HFFc6 (cell line): ENCODE results near the gene OGN. TPM values are rescaled to one million over a fixed set of nuclear protein-coding genes. Genes with fewer than 3 reads are reported as not detected.

Source experiments
- DNase-seq: peaks from one replicate; pipeline ENCODE4 v3.0.0-alpha.2; 2018
- H3K27ac Mint-ChIP-seq: 2 replicates; pipeline ENCODE4 v1.8.0; 2020; ENCODE audit warnings: mild to moderate bottlenecking, mixed read lengths
- H3K27me3 Mint-ChIP-seq: 2 replicates; pipeline ENCODE4 v1.8.0; 2021; ENCODE audit warnings: mild to moderate bottlenecking, moderate library complexity, mixed read lengths; ENCODE audit not compliant: insufficient read depth
- H3K36me3 Mint-ChIP-seq: 2 replicates; pipeline ENCODE4 v1.8.0; 2021; ENCODE audit warnings: low read depth, mixed read lengths
- H3K4me1 Mint-ChIP-seq: 2 replicates; pipeline ENCODE4 v1.8.0; 2020; ENCODE audit warnings: low read depth, mixed read lengths
- H3K4me3 Mint-ChIP-seq: 2 replicates; pipeline ENCODE4 v1.8.0; 2020; ENCODE audit warnings: mild to moderate bottlenecking, moderate library complexity, mixed read lengths
- H3K9me3 Mint-ChIP-seq: 2 replicates; pipeline ENCODE4 v1.8.0; 2020; ENCODE audit warnings: mild to moderate bottlenecking, mixed read lengths
- total RNA-seq, 6 experiments: library from RNA; stranded (reverse); fragmentation: NEBNext Ultra II Directional; extraction: Animal tissue kit (Norgen Biotek cat#: 25700); gene quantifications; 2 replicates in 1 of 6; 3 replicates in 5 of 6; pipeline ENCODE4 v1.2.3, GENCODE V29; 2021
- TF ChIP-seq, protein P1 (sequence below): fragments of 200-600 bp; sonication (generic); IDR thresholded peaks from 2 replicates; pipeline ENCODE4 v1.5.0; 2021; ENCODE audit warnings: antibody characterized with exemption, mild to moderate bottlenecking

OGN gene
- total RNA-seq, 6 experiments from 2014 or later, result 0.12 TPM; not detected in 5

DNA sequence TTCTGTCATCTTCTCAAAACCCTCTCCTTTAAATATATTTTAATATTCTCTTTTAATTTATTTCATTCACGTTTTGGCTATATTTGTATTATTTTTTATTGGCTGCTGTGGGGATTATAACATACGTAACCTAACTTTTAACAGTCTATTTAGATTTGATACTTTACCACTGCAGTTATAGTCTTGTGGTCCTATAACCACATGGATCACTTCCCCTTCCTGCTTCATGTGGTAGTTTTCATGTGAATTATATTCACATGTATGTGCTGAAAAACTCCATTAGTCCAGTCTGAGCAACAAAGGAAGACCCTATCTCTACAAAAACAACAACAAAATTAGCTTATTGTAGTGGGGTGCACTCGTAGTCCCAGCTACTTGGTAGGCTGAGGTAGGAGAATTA is 44.3 kb downstream of the OGN start:
- no peak overlapping the region for H3K4me3 Mint-ChIP-seq
- no peaks in the 10 kb centered on the region for H3K27me3 Mint-ChIP-seq
- H3K36me3 Mint-ChIP-seq, result peaks cover 22% of the 10 kb centered on the region
- H3K27ac Mint-ChIP-seq, result no peak overlapping the region
- no peaks in the 10 kb centered on the region for H3K4me1 Mint-ChIP-seq
- H3K9me3 Mint-ChIP-seq, result peaks cover 6% of the 10 kb centered on the region
- TF ChIP-seq, protein P1, sequence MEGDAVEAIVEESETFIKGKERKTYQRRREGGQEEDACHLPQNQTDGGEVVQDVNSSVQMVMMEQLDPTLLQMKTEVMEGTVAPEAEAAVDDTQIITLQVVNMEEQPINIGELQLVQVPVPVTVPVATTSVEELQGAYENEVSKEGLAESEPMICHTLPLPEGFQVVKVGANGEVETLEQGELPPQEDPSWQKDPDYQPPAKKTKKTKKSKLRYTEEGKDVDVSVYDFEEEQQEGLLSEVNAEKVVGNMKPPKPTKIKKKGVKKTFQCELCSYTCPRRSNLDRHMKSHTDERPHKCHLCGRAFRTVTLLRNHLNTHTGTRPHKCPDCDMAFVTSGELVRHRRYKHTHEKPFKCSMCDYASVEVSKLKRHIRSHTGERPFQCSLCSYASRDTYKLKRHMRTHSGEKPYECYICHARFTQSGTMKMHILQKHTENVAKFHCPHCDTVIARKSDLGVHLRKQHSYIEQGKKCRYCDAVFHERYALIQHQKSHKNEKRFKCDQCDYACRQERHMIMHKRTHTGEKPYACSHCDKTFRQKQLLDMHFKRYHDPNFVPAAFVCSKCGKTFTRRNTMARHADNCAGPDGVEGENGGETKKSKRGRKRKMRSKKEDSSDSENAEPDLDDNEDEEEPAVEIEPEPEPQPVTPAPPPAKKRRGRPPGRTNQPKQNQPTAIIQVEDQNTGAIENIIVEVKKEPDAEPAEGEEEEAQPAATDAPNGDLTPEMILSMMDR, result no peak
- DNase-seq, result no peak

DNA sequence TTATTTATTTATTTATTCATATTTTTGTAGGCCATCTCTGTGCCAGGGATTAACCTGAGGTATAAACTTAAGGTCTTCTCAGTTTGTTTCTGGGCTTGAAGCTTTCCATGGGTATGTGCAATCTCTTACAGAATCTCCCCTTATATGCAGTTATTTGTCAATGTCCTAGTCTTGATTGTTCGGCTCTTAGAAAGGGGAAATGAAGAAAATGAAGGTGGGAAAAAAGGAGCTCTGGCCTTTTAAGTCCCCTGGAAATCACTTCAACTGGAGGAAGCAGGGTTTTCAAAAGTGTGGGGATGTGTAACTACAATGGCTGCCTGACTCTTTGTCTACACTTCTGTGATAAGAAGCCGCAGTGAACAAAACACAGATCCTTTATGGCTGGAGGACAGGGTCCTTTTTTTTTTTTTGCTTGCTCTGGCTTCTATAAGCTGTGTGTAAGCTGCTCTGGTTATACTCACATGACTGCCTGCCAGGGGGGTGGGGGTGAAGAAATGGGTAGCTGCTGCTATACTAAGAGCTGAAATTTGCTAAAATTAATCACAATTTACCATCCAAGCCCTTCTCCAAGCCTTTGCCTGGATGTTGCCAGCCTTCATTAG is 44.9 kb downstream of the OGN start:
- Mint-ChIP-seq H3K36me3 (peaks cover 28% of the 10 kb centered on the region), H3K27ac (no peak overlapping the region), H3K27me3 (no peaks in the 10 kb centered on the region), H3K9me3 (peaks cover 11% of the 10 kb centered on the region), H3K4me1 (no peaks in the 10 kb centered on the region), H3K4me3 (no peak overlapping the region)
- TF ChIP-seq, protein P1, result no peak
- DNase-seq, result no peak

DNA sequence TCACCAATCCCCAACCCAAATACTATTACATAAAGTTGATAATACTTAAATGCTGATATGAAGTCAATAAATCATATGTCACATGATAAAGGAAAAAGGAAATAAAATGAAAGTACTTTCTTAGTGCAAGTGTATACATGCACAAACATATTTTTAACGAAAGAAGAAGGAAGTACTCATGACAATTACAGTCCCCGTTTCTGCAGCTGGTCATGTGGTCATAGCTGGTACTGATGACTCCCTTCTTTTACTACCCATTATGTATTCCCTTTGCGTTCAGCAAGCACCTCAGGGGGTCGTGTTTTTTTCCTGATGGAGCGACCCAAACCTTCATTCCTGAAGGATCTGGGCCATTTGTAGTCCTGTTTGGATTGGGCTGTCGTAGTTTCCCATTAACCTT is 51.3 kb downstream of the OGN start:
- TF ChIP-seq, protein P1, result no peak
- Mint-ChIP-seq H3K4me1 (peaks cover 14% of the 10 kb centered on the region), H3K9me3 (peaks cover 12% of the 10 kb centered on the region)

DNA sequence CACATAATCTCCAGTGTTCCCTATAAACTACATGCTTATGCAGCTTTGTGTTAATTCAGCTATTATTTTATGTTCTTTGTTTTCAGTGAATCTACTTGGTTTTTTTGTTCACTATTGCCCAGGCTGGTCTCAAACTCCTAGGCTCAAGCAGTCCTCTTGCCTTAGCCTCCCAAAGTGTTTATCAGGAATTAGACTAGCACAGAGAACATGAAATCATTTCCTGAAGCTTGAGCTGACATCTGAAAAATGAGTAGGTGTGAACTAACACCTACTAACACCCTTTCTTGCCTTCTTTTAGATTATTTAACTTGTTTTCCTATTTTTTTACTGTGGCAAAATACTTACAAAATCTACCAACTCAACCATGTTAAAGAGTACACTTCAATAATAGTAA is 53.6 kb downstream of the OGN start:
- TF ChIP-seq, protein P1, result no peak
- H3K27me3 Mint-ChIP-seq, result no peaks in the 10 kb centered on the region
- peaks cover 14% of the 10 kb centered on the region for H3K4me1 Mint-ChIP-seq
- H3K4me3 Mint-ChIP-seq, result no peak overlapping the region
- peaks cover 6% of the 10 kb centered on the region for H3K9me3 Mint-ChIP-seq
- no peak for DNase-seq
- H3K27ac Mint-ChIP-seq, result peak overlapping the region; percentile 62
- H3K36me3 Mint-ChIP-seq, result peaks cover 26% of the 10 kb centered on the region

More for the DNA sequence above, 51.3 kb downstream of the OGN start:
- Mint-ChIP-seq H3K27ac (no peak overlapping the region), H3K4me3 (no peak overlapping the region), H3K27me3 (no peaks in the 10 kb centered on the region), H3K36me3 (peaks cover 39% of the 10 kb centered on the region)
- no peak for DNase-seq

DNA sequence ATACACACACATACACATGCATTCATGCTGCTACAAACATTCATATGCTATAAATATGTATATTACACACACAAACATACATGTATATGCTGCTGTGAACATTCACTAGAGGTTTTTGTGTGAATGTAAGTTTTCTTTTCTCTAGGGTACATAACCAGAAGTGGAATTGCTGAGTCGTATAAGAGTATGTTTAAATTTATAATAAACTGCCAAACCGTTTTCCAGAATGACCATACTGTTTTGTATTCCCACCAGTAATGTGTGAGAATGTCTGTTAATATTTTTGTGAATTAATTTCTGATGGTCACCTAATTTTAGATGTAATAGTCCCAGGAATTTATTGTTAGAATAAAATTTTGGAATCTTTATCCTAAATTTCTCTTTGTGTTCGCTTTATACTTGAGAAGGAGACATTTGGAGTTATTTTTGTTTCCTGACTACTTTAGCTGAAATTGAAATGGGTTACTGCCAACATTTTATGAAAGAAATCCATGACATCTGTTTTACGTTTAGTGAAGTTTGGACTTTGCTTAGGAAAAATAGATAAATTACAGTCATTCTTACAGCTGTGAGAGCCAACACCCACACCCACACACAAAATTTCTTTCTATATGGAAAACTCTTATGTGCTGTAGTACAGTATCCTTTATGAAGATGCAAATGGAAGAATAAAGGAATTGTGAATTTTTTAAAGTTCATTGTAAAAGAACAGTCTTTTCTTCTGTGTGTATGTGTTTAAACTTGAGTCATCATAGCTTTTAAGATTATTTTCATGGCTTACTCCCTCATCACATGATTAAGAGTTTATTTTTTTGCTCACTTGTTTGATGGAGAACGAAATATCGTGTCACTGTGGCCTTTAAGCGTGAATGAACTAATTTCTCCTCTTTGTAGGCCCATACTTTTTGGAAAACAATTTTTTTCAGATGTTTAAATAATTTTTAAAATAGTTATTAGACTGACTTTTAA is 54.3 kb downstream of the OGN start:
- DNase-seq, result peak; percentile 11
- TF ChIP-seq, protein P1, result no peak
- no peak overlapping the region for H3K4me3 Mint-ChIP-seq
- H3K27me3 Mint-ChIP-seq, result no peaks in the 10 kb centered on the region
- peak overlapping the region; percentile 62 for H3K27ac Mint-ChIP-seq
- H3K4me1 Mint-ChIP-seq, result peaks cover 14% of the 10 kb centered on the region
- H3K36me3 Mint-ChIP-seq, result peaks cover 22% of the 10 kb centered on the region
- H3K9me3 Mint-ChIP-seq, result peaks cover 6% of the 10 kb centered on the region
